ENCODE measurements around the gene PXT1. TPM values are rescaled to one million over a fixed set of nuclear protein-coding genes. Genes with fewer than 3 reads are reported as not detected.

PXT1 gene
- total and polyA plus RNA-seq, 8 donors = not detected

- Histone ChIP-seq H3K36me3 (no peaks in the 10 kb centered on the region), H3K9me3 (no peaks in the 10 kb centered on the region), H3K4me1 (peaks cover 8 to 29% (median 18%) of the 10 kb centered on the region in 4 donors), H3K27me3 (no peaks in the 10 kb centered on the region), H3K4me3 (no peak overlapping the region), H3K27ac (peak overlapping the region in 1 of 5 donors; percentile 38)
- intact Hi-C loops (cut with DNase I; ENCODE audit: low total_unique reads) = no loop called here
- DNase-seq = peak in 1 of 2 donors; percentile 40
- 71 to 80% (median 75%) methylated on average over 3 of the region's 3 CpGs for WGBS, 5 donors
- TF ChIP-seq, protein P1, sequence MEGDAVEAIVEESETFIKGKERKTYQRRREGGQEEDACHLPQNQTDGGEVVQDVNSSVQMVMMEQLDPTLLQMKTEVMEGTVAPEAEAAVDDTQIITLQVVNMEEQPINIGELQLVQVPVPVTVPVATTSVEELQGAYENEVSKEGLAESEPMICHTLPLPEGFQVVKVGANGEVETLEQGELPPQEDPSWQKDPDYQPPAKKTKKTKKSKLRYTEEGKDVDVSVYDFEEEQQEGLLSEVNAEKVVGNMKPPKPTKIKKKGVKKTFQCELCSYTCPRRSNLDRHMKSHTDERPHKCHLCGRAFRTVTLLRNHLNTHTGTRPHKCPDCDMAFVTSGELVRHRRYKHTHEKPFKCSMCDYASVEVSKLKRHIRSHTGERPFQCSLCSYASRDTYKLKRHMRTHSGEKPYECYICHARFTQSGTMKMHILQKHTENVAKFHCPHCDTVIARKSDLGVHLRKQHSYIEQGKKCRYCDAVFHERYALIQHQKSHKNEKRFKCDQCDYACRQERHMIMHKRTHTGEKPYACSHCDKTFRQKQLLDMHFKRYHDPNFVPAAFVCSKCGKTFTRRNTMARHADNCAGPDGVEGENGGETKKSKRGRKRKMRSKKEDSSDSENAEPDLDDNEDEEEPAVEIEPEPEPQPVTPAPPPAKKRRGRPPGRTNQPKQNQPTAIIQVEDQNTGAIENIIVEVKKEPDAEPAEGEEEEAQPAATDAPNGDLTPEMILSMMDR (IDR thresholded peaks at IDR 0.05) = no peak
- no peak for TF ChIP-seq POLR2A (IDR thresholded peaks at IDR 0.05)
- no peak for TF ChIP-seq POLR2AphosphoS5 (IDR thresholded peaks at IDR 0.05)
- TF ChIP-seq EP300 (IDR thresholded peaks at IDR 0.05) = no peak
Observed at GRCh38 chr6:36357872-36358225, 84.8 kb downstream of the PXT1 start.

GRCh38 chr6:36355819-36356218 is 86.8 kb downstream of the PXT1 start:
- Histone ChIP-seq H3K4me3 (no peak overlapping the region), H3K27ac (no peak overlapping the region), H3K36me3 (no peaks in the 10 kb centered on the region), H3K27me3 (no peaks in the 10 kb centered on the region), H3K9me3 (no peaks in the 10 kb centered on the region), H3K4me1 (peaks cover 15 to 44% (median 25%) of the 10 kb centered on the region in 4 donors)
- 61 to 83% (median 68%) methylated on average over 4 of the region's 4 CpGs for WGBS, 5 donors
- TF ChIP-seq, protein P1 (IDR thresholded peaks at IDR 0.05) = no peak
- TF ChIP-seq EP300 (IDR thresholded peaks at IDR 0.05) (no peak), POLR2A (IDR thresholded peaks at IDR 0.05) (no peak), POLR2AphosphoS5 (IDR thresholded peaks at IDR 0.05) (no peak)
- intact Hi-C loops (cut with DNase I; ENCODE audit: low total_unique reads) = no loop called here
- no peak for DNase-seq

- H3K9me3 ChIP-seq = no peaks in the 10 kb centered on the region
- TF ChIP-seq, protein P1 (IDR thresholded peaks at IDR 0.05) = no peak
- peak in 1 of 3 donors; percentile 13 for TF ChIP-seq POLR2AphosphoS5 (IDR thresholded peaks at IDR 0.05)
- no peak overlapping the region for H3K4me3 ChIP-seq
- H3K27me3 ChIP-seq = no peaks in the 10 kb centered on the region
- WGBS, 5 donors = 57 to 73% (median 62%) methylated on average over 4 of the region's 4 CpGs
- peaks cover 8 to 30% (median 17%) of the 10 kb centered on the region in 4 donors for H3K4me1 ChIP-seq
- no peak overlapping the region for H3K27ac ChIP-seq
- H3K36me3 ChIP-seq = no peaks in the 10 kb centered on the region
- intact Hi-C loops (cut with DNase I; ENCODE audit: low total_unique reads) = no loop called here
- peak in 1 of 2 donors; percentile 29 for DNase-seq
Observed at GRCh38 chr6:36353411-36353915, 89.2 kb downstream of the PXT1 start.

GRCh38 chr6:36352477-36353157 is 90.0 kb downstream of the PXT1 start:
- no peak for TF ChIP-seq POLR2A (IDR thresholded peaks at IDR 0.05)
- no peak for TF ChIP-seq EP300 (IDR thresholded peaks at IDR 0.05)
- TF ChIP-seq POLR2AphosphoS5 (IDR thresholded peaks at IDR 0.05) = no peak
- TF ChIP-seq, protein P1 (IDR thresholded peaks at IDR 0.05) = no peak
- H3K9me3 ChIP-seq = no peaks in the 10 kb centered on the region
- no peaks in the 10 kb centered on the region for H3K27me3 ChIP-seq
- H3K4me3 ChIP-seq = no peak overlapping the region
- H3K4me1 ChIP-seq = peaks cover 7 to 23% (median 13%) of the 10 kb centered on the region in 4 donors
- 85 to 92% (median 87%) methylated on average over 8 of the region's 8 CpGs for WGBS, 5 donors
- H3K36me3 ChIP-seq = no peaks in the 10 kb centered on the region
- DNase-seq = no peak
- H3K27ac ChIP-seq = no peak overlapping the region
- intact Hi-C loops (cut with DNase I; ENCODE audit: low total_unique reads) = no loop called here
